ACHN (cell line): ENCODE measurements around the gene CCDC33.
A peak's percentile ranks its signal among the peaks of the same experiment; 100 is the strongest.

Experiments used
- DNase-seq: peaks from one replicate; pipeline ENCODE4 v3.0.0-alpha.2; 2015
- in situ Hi-C: cut with HindIII; loops from 2 replicates; pipeline ENCODE4 v1.10.0; 2017; ENCODE audit warnings: low sequenced_read_pairs, low pct_ligation_motif_present, low pct_unique_long_range_greater_than_20kb

Gene CCDC33

GRCh38 chr15:74235962-74236361 lies at the start of gene CCDC33:
TSS of gene CCDC33 (plus strand) at chr15:74236326. CDS start at chr15:74236720, 394 bp downstream.
- no peak for DNase-seq
- in situ Hi-C loops = no loop called here

DNA sequence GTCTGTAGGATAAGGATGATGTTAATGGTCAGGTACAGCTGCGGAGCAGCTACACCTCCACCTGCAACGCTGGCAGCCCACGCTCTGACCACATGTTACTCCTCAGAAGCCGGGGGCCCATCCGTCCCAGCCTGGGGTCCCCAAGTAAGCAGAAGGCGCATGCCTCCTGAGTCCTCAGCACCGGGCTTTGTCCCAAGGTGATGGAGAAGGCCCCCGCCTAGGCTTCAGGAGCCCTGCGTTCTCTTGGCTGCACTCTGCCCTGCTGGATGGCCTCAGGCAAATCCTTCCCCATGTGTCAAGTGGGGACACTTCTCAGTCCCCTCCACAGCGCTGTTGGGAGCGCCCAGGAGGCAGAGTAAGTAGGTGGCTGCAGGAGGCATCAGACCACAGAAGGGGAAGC lies 47.9 kb upstream of the CCDC33 start:
- no peak for DNase-seq
- in situ Hi-C loops = no loop called here

DNA sequence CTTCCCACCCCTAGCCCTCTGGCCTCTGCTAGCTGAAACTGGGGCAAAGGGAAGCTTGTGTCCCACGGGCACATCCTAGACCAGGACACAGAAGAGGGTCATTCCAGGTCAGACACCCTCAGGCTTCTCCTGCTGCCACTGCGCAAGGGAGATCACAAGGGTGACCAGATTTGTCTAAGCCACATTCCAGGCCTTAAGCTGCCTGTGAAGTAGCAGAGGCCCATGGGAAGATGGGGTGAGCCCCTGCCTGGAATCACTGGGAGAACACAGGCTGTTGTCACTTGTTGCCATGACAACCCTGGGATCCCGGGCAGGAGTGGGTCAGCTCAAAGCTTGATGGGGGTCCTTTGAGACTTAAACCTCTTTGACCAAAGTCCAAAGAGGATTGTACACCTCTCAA lies 44.3 kb upstream of the CCDC33 start:
- no peak for DNase-seq
- in situ Hi-C loops = no loop called here

DNA sequence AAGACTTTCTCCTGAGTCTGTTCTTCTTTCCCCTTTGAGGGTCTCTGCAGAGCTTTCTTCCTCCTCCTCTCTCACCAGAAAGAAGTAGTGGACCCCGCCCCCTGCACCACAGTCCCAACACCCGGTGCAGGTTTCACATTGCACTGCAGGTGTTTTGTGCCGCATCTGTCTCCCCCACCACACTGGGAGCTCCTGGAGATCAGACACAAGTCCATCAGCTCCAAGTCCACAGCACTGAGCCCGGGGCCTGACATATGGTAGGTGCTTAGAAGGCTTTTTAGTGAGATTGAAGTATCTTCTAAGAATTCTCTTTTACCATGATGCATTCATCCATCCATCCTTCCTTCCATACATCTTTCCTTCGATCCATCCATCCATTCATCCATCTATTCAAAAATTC lies 43.4 kb upstream of the CCDC33 start:
- DNase-seq = no peak
- in situ Hi-C loops = no loop called here

GRCh38 chr15:74193299-74193718 lies 42.8 kb upstream of the CCDC33 start:
- DNase-seq = peak; percentile 87
- in situ Hi-C loops = no loop called here

- in situ Hi-C loops = no loop called here
- no peak for DNase-seq
Observed at GRCh38 chr15:74193905-74194304, 42.2 kb upstream of the CCDC33 start.

- in situ Hi-C loops = no loop called here
- no peak for DNase-seq
Observed at GRCh38 chr15:74194572-74195559, 41.3 kb upstream of the CCDC33 start.

- peak; percentile 50 for DNase-seq
- in situ Hi-C loops = no loop called here
Observed at GRCh38 chr15:74196175-74196574, 40.0 kb upstream of the CCDC33 start.

DNA sequence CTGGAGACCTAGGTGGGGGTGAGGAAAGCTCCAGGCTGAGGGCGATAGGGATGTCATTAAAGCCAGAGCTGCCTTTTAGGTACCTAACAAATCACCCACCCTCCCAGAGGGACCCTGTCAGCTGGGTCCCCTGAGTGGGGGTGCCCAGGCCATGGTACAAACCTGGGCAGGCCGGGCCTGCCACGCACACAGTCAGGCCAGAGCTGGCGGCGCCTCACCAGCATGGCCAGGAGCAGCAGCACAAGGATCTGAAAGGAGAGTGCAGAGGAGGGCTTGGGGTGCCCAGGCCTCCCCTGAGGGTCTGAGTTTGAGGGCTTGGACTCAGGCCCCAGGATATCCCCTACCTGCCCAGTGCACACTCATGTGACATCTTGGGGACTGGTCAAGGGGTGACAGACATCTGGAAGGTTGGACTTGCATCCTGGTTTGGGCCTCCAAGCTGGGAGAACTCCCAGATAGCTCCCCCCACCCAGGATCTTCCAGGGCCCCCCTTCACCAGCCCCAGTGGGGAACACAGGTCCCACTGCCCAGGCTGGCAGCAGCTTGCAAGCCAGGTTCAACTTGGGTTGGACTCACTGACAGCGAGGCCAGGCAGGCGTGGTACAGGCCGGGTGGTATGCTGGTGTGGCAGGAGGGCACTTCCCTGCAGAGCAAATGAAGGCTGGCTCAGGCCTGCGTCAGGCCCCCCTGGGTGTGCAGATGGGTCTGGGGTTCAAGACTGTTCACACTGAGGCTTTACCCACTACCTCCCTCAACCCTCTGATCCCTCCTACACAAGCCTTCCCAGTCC lies 38.8 kb upstream of the CCDC33 start:
- no peak for DNase-seq
- in situ Hi-C loops = no loop called here

DNA sequence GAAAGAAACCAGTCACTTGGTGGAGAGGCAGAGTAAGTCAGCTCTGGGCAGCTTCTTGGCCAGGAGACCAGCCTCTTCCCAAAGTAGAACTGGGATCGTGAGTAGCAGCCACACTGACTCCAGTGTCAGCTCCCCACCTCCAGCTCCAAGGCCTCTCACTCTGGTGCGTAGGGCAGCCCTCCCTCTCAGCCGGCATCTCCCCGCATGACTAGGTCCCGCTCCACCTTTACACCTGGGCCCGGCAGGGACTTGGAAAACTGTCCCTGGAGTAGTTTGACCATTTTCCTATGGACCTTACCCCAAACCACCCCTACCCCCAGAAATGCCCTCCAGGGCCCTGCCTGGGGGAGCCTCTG lies 36.9 kb upstream of the CCDC33 start:
- in situ Hi-C loops = no loop called here
- DNase-seq = no peak

DNA sequence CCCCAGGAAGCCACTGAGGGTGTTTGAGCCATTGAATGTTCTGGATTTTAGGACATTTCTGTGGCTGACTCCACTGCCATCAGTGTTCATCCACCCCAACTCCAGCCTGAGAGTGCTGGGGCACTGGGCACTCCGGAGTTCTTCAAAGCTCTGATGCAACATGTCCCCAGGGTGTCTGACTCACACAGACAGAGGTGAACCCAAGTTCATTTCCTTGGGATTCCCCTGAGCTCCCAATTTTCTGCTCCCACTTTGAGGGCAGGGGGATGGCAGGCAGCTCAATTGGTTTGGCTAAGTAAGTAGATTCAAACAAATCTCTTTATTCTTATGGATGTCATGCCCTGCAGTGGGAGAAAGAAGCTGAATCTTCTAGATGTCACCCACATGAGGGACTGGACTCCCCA lies 35.7 kb upstream of the CCDC33 start:
- in situ Hi-C loops = no loop called here
- DNase-seq = peak; percentile 39

DNA sequence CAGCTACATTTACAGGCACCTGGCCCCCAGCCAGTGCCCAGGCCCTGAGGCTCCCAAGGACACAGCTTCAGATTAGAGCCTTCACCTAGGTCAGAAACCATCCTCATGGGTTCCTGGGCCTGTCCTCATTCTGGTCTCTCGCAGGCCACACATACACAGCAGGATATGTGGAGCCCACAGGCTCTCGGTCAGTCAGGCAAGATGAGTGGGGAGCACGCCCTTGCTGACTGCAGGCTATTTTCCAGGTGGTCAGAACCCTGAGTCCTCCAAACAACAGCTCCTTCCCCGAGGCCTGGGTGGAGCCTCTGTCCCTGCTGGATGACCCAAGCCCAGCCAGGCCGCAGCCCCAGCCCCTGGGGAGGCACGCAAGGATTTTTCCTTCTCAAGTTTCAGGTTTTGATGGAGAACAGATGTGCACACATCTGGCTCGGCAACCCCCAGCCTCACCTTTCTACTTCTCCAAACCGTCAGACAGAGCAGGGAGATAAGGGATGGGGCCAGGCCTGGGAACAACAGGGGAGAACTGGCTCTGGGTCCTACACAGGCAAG lies 35.2 kb upstream of the CCDC33 start:
- in situ Hi-C loops = no loop called here
- DNase-seq = no peak

- in situ Hi-C loops = no loop called here
- no peak for DNase-seq
Observed at GRCh38 chr15:74201710-74202420, 34.3 kb upstream of the CCDC33 start.

GRCh38 chr15:74202452-74203401 lies 33.4 kb upstream of the CCDC33 start, which contains the start of gene STRA6:
TSS of gene STRA6 (minus strand) at chr15:74202787. CDS start at chr15:74202267, 520 bp downstream.
- in situ Hi-C loops = no loop called here
- no peak for DNase-seq

- DNase-seq = no peak
Observed at GRCh38 chr15:74203914-74204431, 32.2 kb upstream of the CCDC33 start.

GRCh38 chr15:74205582-74205947 lies 30.6 kb upstream of the CCDC33 start:
- no peak for DNase-seq
- in situ Hi-C loops = no loop called here

More at GRCh38 chr15:74203914-74204431, 32.2 kb upstream of the CCDC33 start:
- in situ Hi-C loops = no loop called here

DNA sequence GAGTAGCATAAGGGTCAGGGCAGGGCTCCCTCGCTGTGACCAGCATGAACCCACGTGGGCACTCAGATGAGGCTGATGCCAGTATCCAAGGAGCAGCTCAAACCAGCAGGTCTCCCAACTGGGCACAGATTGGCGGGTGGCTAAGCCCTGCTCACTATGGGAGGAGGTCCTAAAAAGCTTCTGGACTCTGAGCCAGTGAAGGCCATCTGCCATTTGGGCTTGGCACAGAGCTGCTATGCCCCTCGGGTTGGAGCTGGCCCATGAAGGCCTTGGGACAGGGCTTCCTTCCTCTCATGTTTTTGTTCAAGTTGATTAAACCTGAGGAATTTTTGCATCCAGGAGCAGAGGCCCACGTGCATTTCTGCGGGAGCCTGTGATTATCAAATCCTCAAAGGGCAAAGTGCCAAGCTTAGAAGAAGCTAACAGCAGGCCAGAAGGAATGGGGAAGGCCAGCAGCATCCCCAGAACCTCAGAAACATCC lies 29.3 kb upstream of the CCDC33 start:
- peak; percentile 73 for DNase-seq
- in situ Hi-C loops = no loop called here
